Thoracic aorta (tissue), 2 donors: ENCODE data around the gene POFUT2. TPM values are rescaled to one million over a fixed set of nuclear protein-coding genes. Genes with fewer than 3 reads are reported as not detected.
A peak's percentile ranks its signal among the peaks of the same experiment; 100 is the strongest.

ENCODE experiments used
- ATAC-seq: fragments of 150-250 bp; one replicate; pipeline ENCODE4 v1.8.0; 2017; ENCODE audit warnings: low read depth; ENCODE audit not compliant: insufficient number of reproducible peaks, low FRiP score
- DNase-seq: peaks from one replicate; pipeline ENCODE4 v3.0.0-alpha.2; 2020; ENCODE audit warnings: low spot score
- H3K27ac ChIP-seq, 2 donors: fragments of 200-600 bp; sonication (generic); 1 replicate in 1 of 2; 2 replicates in 1 of 2; pipeline ENCODE4 v1.5.1; 2016; ENCODE audit warnings: mild to moderate bottlenecking in 2 of 2, moderate library complexity in 2 of 2
- H3K27me3 ChIP-seq: fragments of 200-600 bp; sonication (generic); replicated peaks from 2 replicates; pipeline ENCODE4 v1.6.0; 2016; ENCODE audit warnings: mild to moderate bottlenecking; ENCODE audit not compliant: insufficient read depth
- H3K36me3 ChIP-seq: fragments of 200-600 bp; sonication (generic); one replicate; pipeline ENCODE4 v1.5.1; 2016
- H3K4me1 ChIP-seq, 2 donors: fragments of 200-600 bp; sonication (generic); 1 replicate in 1 of 2; 2 replicates in 1 of 2; pipeline versions ENCODE4 v1.5.1 to v1.6.0; 2016; ENCODE audit warnings: low read depth in 2 of 2, mild to moderate bottlenecking in 1 of 2; ENCODE audit not compliant: control insufficient read depth in 1 of 2
- H3K4me3 ChIP-seq: fragments of 200-600 bp; sonication (generic); 2 replicates; pipeline ENCODE4 v1.5.1; 2016; ENCODE audit warnings: mild to moderate bottlenecking
- H3K9me3 ChIP-seq: fragments of 200-600 bp; sonication (generic); 2 replicates; pipeline ENCODE4 v1.5.1; 2016
- CTCF ChIP-seq: fragments of 200-600 bp; sonication (generic); IDR thresholded peaks from one replicate; pipeline ENCODE4 v1.5.1; 2019; ENCODE audit warnings: antibody characterized with exemption
- total RNA-seq, 2 donors: library from RNA; depleted of rRNA; stranded (reverse); fragments of >200 nt; gene quantifications; one replicate each; pipeline versions ENCODE4 v1.1.0 to v1.2.3, GENCODE V29; 2016

The POFUT2 gene
- total RNA-seq, 2 donors from 2014 or later: 70.8 to 87.3 TPM

GRCh38 chr21:45220714-45221490 is 66.8 kb downstream of the POFUT2 start:
- H3K4me1 ChIP-seq: peaks cover 3 to 22% of the 10 kb centered on the region in 2 donors
- no peak overlapping the region for H3K4me3 ChIP-seq
- H3K9me3 ChIP-seq: peaks cover 5% of the 10 kb centered on the region
- H3K27me3 ChIP-seq: no peaks in the 10 kb centered on the region
- TF ChIP-seq CTCF: no peak
- peaks cover 35% of the 10 kb centered on the region for H3K36me3 ChIP-seq
- H3K27ac ChIP-seq: no peak overlapping the region
- ATAC-seq (no peak), DNase-seq (no peak)

- Histone ChIP-seq H3K27ac (peak overlapping the region in 1 of 2 donors; percentile 19), H3K27me3 (no peaks in the 10 kb centered on the region), H3K36me3 (peaks cover 35% of the 10 kb centered on the region), H3K4me3 (no peak overlapping the region), H3K4me1 (peaks cover 3 to 22% of the 10 kb centered on the region in 2 donors), H3K9me3 (peaks cover 5% of the 10 kb centered on the region)
- DNase-seq (no peak), ATAC-seq (peak; percentile 48)
- no peak for TF ChIP-seq CTCF
Measured at GRCh38 chr21:45220071-45220481, 67.6 kb downstream of the POFUT2 start.

- H3K4me1 ChIP-seq: peaks cover 3 to 22% of the 10 kb centered on the region in 2 donors
- peak overlapping the region; percentile 15 to 19 for H3K27ac ChIP-seq
- no peak overlapping the region for H3K4me3 ChIP-seq
- no peak for DNase-seq
- no peak for ATAC-seq
- H3K9me3 ChIP-seq: peaks cover 5% of the 10 kb centered on the region
- no peak for TF ChIP-seq CTCF
- no peaks in the 10 kb centered on the region for H3K27me3 ChIP-seq
- peaks cover 35% of the 10 kb centered on the region for H3K36me3 ChIP-seq
Measured at GRCh38 chr21:45219517-45219916, 68.2 kb downstream of the POFUT2 start.

GRCh38 chr21:45217010-45217409 is 70.7 kb downstream of the POFUT2 start:
- Histone ChIP-seq H3K27ac (no peak overlapping the region), H3K27me3 (no peaks in the 10 kb centered on the region), H3K4me1 (peaks cover 3 to 22% of the 10 kb centered on the region in 2 donors), H3K36me3 (peaks cover 17% of the 10 kb centered on the region), H3K4me3 (no peak overlapping the region), H3K9me3 (peaks cover 5% of the 10 kb centered on the region)
- no peak for TF ChIP-seq CTCF
- no peak for ATAC-seq
- DNase-seq: no peak

- Histone ChIP-seq H3K4me1 (peaks cover 3 to 18% of the 10 kb centered on the region in 2 donors), H3K27ac (no peak overlapping the region), H3K36me3 (peaks cover 14% of the 10 kb centered on the region), H3K9me3 (peaks cover 5% of the 10 kb centered on the region), H3K4me3 (no peak overlapping the region), H3K27me3 (no peaks in the 10 kb centered on the region)
- no peak for ATAC-seq
- no peak for DNase-seq
- no peak for TF ChIP-seq CTCF
Measured at GRCh38 chr21:45215213-45215612, 72.5 kb downstream of the POFUT2 start.

Other genes with a start within 250 kb of the POFUT2 start
- 100 to 1,000 TPM; 124 to 201 TPM for gene ADARB1, start 213.3 kb downstream of the POFUT2 start, total RNA-seq
- 100 to 1,000 TPM; 507 to 811 TPM for gene COL18A1, start 117.3 kb upstream of the POFUT2 start, total RNA-seq